ENCODE results near the gene PAEP. TPM values are rescaled to one million over a fixed set of nuclear protein-coding genes. Genes with fewer than 3 reads are reported as not detected.

PAEP gene
- total and polyA plus RNA-seq, 2 experiments from 2014 or later: not detected

- Histone ChIP-seq H3F3A (ENCODE audit: insufficient read depth) (no peaks in the 10 kb centered on the region), H3K9me3 (ENCODE audit: low read depth) (no peaks in the 10 kb centered on the region), H3K4me3 (no peak overlapping the region), H3K9me2 (ENCODE audit: insufficient read depth) (no peaks in the 10 kb centered on the region), H3K9ac (no peak overlapping the region), H3K4me1 (ENCODE audit: insufficient read depth) (no peaks in the 10 kb centered on the region), H4K20me1 (ENCODE audit: insufficient read depth) (no peaks in the 10 kb centered on the region), H3K79me2 (ENCODE audit: insufficient read depth) (no peaks in the 10 kb centered on the region), H3K36me3 (ENCODE audit: low read depth) (no peaks in the 10 kb centered on the region), H2AFZ (no peak overlapping the region), H3K27ac (no peak overlapping the region), H3K4me2 (ENCODE audit: unreplicated experiment) (no peak overlapping the region), H3K27me3 (replicated peaks; ENCODE audit: insufficient read depth) (no peaks in the 10 kb centered on the region; the same call in 1 of the 2 replicates)
- WGBS, 2 experiments (ENCODE audit: low coverage in 1 of 2, low lambda C conversion rate in 2 of 2, missing lambda C conversion rate in 2 of 2): 28 to 43% methylated on average over 1 of the region's 1 CpG
- TF ChIP-seq EZH2 (IDR thresholded peaks at IDR 0.05; ENCODE audit: insufficient read depth, poor library complexity, severe bottlenecking): no peak
- TF ChIP-seq EZH2phosphoT487 (IDR thresholded peaks at IDR 0.05; ENCODE audit: insufficient read depth, low read depth): no peak
- in situ Hi-C loops (cut with MboI): no loop called here
- no peak for DNase-seq
Measured at GRCh38 chr9:135563039-135563476, 1.5 kb downstream of the PAEP start.

- no peaks in the 10 kb centered on the region for H3F3A ChIP-seq (ENCODE audit: insufficient read depth)
- no peak overlapping the region for H2AFZ ChIP-seq
- H3K27ac ChIP-seq: no peak overlapping the region
- H3K36me3 ChIP-seq (ENCODE audit: low read depth): no peaks in the 10 kb centered on the region
- TF ChIP-seq EZH2 (IDR thresholded peaks at IDR 0.05; ENCODE audit: insufficient read depth, poor library complexity, severe bottlenecking) (no peak), EZH2phosphoT487 (IDR thresholded peaks at IDR 0.05; ENCODE audit: insufficient read depth, low read depth) (no peak)
- no peaks in the 10 kb centered on the region for H3K9me2 ChIP-seq (ENCODE audit: insufficient read depth)
- H3K79me2 ChIP-seq (ENCODE audit: insufficient read depth): no peaks in the 10 kb centered on the region
- no peak overlapping the region for H3K4me3 ChIP-seq
- in situ Hi-C loops (cut with MboI): no loop called here
- no peaks in the 10 kb centered on the region for H3K4me1 ChIP-seq (ENCODE audit: insufficient read depth)
- H3K27me3 ChIP-seq (replicated peaks; ENCODE audit: insufficient read depth): no peaks in the 10 kb centered on the region; the same call in 1 of the 2 replicates
- no peak for DNase-seq
- H4K20me1 ChIP-seq (ENCODE audit: insufficient read depth): no peaks in the 10 kb centered on the region
- H3K9ac ChIP-seq: no peak overlapping the region
- WGBS, 2 experiments (ENCODE audit: low coverage in 1 of 2, low lambda C conversion rate in 2 of 2, missing lambda C conversion rate in 2 of 2): 57 to 58% methylated on average over 9 to 12 of the region's 12 CpGs
- H3K9me3 ChIP-seq (ENCODE audit: low read depth): no peaks in the 10 kb centered on the region
- H3K4me2 ChIP-seq (ENCODE audit: unreplicated experiment): no peak overlapping the region
Measured at GRCh38 chr9:135563858-135564257, 2.3 kb downstream of the PAEP start.

- Histone ChIP-seq H3K9ac (no peak overlapping the region), H3K27me3 (replicated peaks; ENCODE audit: insufficient read depth) (no peaks in the 10 kb centered on the region), H3K4me2 (ENCODE audit: unreplicated experiment) (no peak overlapping the region), H4K20me1 (ENCODE audit: insufficient read depth) (no peaks in the 10 kb centered on the region), H2AFZ (no peak overlapping the region), H3K27ac (no peak overlapping the region), H3K9me2 (ENCODE audit: insufficient read depth) (no peaks in the 10 kb centered on the region), H3F3A (ENCODE audit: insufficient read depth) (no peaks in the 10 kb centered on the region), H3K9me3 (ENCODE audit: low read depth) (no peaks in the 10 kb centered on the region), H3K4me1 (ENCODE audit: insufficient read depth) (no peaks in the 10 kb centered on the region), H3K4me3 (no peak overlapping the region), H3K79me2 (ENCODE audit: insufficient read depth) (no peaks in the 10 kb centered on the region), H3K36me3 (ENCODE audit: low read depth) (no peaks in the 10 kb centered on the region)
- no peak for DNase-seq
- no peak for TF ChIP-seq EZH2phosphoT487 (IDR thresholded peaks at IDR 0.05; ENCODE audit: insufficient read depth, low read depth)
- in situ Hi-C loops (cut with MboI): no loop called here
- 51 to 57% methylated on average over 9 of the region's 9 CpGs for WGBS, 2 experiments (ENCODE audit: low coverage in 1 of 2, low lambda C conversion rate in 2 of 2, missing lambda C conversion rate in 2 of 2)
Measured at GRCh38 chr9:135565141-135565628, 3.6 kb downstream of the PAEP start.

- H3K4me1 ChIP-seq (ENCODE audit: insufficient read depth): no peaks in the 10 kb centered on the region
- H3K4me2 ChIP-seq (ENCODE audit: unreplicated experiment): no peak overlapping the region
- no peak for DNase-seq
- in situ Hi-C loops (cut with MboI): no loop called here
- no peak overlapping the region for H2AFZ ChIP-seq
- no peaks in the 10 kb centered on the region for H3K9me3 ChIP-seq (ENCODE audit: low read depth)
- no peaks in the 10 kb centered on the region for H3K79me2 ChIP-seq (ENCODE audit: insufficient read depth)
- H3K9me2 ChIP-seq (ENCODE audit: insufficient read depth): no peaks in the 10 kb centered on the region
- H3K36me3 ChIP-seq (ENCODE audit: low read depth): no peaks in the 10 kb centered on the region
- H3F3A ChIP-seq (ENCODE audit: insufficient read depth): no peaks in the 10 kb centered on the region
- no peak overlapping the region for H3K4me3 ChIP-seq
- no peak overlapping the region for H3K9ac ChIP-seq
- no peaks in the 10 kb centered on the region for H3K27me3 ChIP-seq (replicated peaks; ENCODE audit: insufficient read depth)
- TF ChIP-seq EZH2phosphoT487 (IDR thresholded peaks at IDR 0.05; ENCODE audit: insufficient read depth, low read depth): no peak
- no peak for TF ChIP-seq EZH2 (IDR thresholded peaks at IDR 0.05; ENCODE audit: insufficient read depth, poor library complexity, severe bottlenecking)
- 33 to 40% methylated on average over 8 of the region's 8 CpGs for WGBS, 2 experiments (ENCODE audit: low coverage in 1 of 2, low lambda C conversion rate in 2 of 2, missing lambda C conversion rate in 2 of 2)
- H3K27ac ChIP-seq: no peak overlapping the region
- H4K20me1 ChIP-seq (ENCODE audit: insufficient read depth): no peaks in the 10 kb centered on the region
Measured at GRCh38 chr9:135565636-135566035, 4.1 kb downstream of the PAEP start.

GRCh38 chr9:135566552-135566951 lies 5.0 kb downstream of the PAEP start:
- H4K20me1 ChIP-seq (ENCODE audit: insufficient read depth): no peaks in the 10 kb centered on the region
- no peak overlapping the region for H3K4me2 ChIP-seq (ENCODE audit: unreplicated experiment)
- no peaks in the 10 kb centered on the region for H3K36me3 ChIP-seq (ENCODE audit: low read depth)
- H3K27me3 ChIP-seq (replicated peaks; ENCODE audit: insufficient read depth): no peaks in the 10 kb centered on the region
- H3K9me3 ChIP-seq (ENCODE audit: low read depth): no peaks in the 10 kb centered on the region
- WGBS, 2 experiments (ENCODE audit: low coverage in 1 of 2, low lambda C conversion rate in 2 of 2, missing lambda C conversion rate in 2 of 2): 40 to 47% methylated on average over 10 of the region's 10 CpGs
- no peaks in the 10 kb centered on the region for H3K79me2 ChIP-seq (ENCODE audit: insufficient read depth)
- in situ Hi-C loops (cut with MboI): no loop called here
- no peak overlapping the region for H3K4me3 ChIP-seq
- no peak for DNase-seq
- no peak overlapping the region for H2AFZ ChIP-seq
- no peak overlapping the region for H3K27ac ChIP-seq
- H3F3A ChIP-seq (ENCODE audit: insufficient read depth): no peaks in the 10 kb centered on the region
- no peaks in the 10 kb centered on the region for H3K9me2 ChIP-seq (ENCODE audit: insufficient read depth)
- TF ChIP-seq EZH2phosphoT487 (IDR thresholded peaks at IDR 0.05; ENCODE audit: insufficient read depth, low read depth): no peak
- TF ChIP-seq EZH2 (IDR thresholded peaks at IDR 0.05; ENCODE audit: insufficient read depth, poor library complexity, severe bottlenecking): no peak
- H3K9ac ChIP-seq: no peak overlapping the region
- no peaks in the 10 kb centered on the region for H3K4me1 ChIP-seq (ENCODE audit: insufficient read depth)

All from GM23248 (cell line).